Activated CD4-positive, alpha-beta T cell treated with anti-CD3 and anti-CD28 coated beads for 36 hours (primary cell): ENCODE data around the gene SKOR2. TPM values are rescaled to one million over a fixed set of nuclear protein-coding genes. Genes with fewer than 3 reads are reported as not detected.

ENCODE experiments used
- ATAC-seq: fragments of 200-7000 bp; cut with Tn5 transposase; one replicate; pipeline ENCODE4 v1.10.0; 2021; ENCODE audit warnings: mild to moderate bottlenecking, moderate library complexity
- CTCF ChIA-PET: fragments of 350-600 bp; sonication (Branson Sonifier 250); formaldehyde crosslinking; loops from one replicate; lab custom pipeline; 2021; ENCODE audit warnings: antibody characterized with exemption; lab: Charles Lee
- POLR2A ChIA-PET: fragments of 350-600 bp; sonication (Branson Sonifier 250); formaldehyde crosslinking; loops from one replicate; lab custom pipeline; 2021; ENCODE audit warnings: antibody characterized with exemption, inconsistent platforms; lab: Charles Lee
- DNase-seq: peaks from one replicate; pipeline ENCODE4 v3.0.0-alpha.2; 2020
- H3K27ac Mint-ChIP-seq: one replicate; pipeline ENCODE4 v1.8.0; 2021; ENCODE audit warnings: mixed read lengths
- H3K27me3 Mint-ChIP-seq: one replicate; pipeline ENCODE4 v1.8.0; 2021; ENCODE audit warnings: mixed read lengths
- H3K36me3 Mint-ChIP-seq: one replicate; pipeline ENCODE4 v1.8.0; 2021; ENCODE audit warnings: low read depth, mixed read lengths
- H3K4me1 Mint-ChIP-seq: one replicate; pipeline ENCODE4 v1.8.0; 2021; ENCODE audit warnings: mixed read lengths
- H3K4me3 Mint-ChIP-seq: one replicate; pipeline ENCODE4 v1.8.0; 2021; ENCODE audit warnings: mild to moderate bottlenecking, moderate library complexity, mixed read lengths
- H3K9me3 Mint-ChIP-seq: one replicate; pipeline ENCODE4 v1.8.0; 2021; ENCODE audit warnings: low read depth, mixed read lengths
- intact Hi-C, 2 experiments: fragments of 100-400 bp; cut with DNase I in 1 of 2; cut with micrococcal nuclease in 1 of 2; formaldehyde crosslinking; loops; one replicate each; pipeline versions ENCODE4 v1.14.2 to v1.15.1; 2022 to 2024; cut with DNase I, micrococcal nuclease
- total RNA-seq, 2 experiments: library from RNA; stranded (reverse); gene quantifications; one replicate each; pipeline ENCODE4 v1.2.3, GENCODE V29; 2021

The SKOR2 gene, protein sequence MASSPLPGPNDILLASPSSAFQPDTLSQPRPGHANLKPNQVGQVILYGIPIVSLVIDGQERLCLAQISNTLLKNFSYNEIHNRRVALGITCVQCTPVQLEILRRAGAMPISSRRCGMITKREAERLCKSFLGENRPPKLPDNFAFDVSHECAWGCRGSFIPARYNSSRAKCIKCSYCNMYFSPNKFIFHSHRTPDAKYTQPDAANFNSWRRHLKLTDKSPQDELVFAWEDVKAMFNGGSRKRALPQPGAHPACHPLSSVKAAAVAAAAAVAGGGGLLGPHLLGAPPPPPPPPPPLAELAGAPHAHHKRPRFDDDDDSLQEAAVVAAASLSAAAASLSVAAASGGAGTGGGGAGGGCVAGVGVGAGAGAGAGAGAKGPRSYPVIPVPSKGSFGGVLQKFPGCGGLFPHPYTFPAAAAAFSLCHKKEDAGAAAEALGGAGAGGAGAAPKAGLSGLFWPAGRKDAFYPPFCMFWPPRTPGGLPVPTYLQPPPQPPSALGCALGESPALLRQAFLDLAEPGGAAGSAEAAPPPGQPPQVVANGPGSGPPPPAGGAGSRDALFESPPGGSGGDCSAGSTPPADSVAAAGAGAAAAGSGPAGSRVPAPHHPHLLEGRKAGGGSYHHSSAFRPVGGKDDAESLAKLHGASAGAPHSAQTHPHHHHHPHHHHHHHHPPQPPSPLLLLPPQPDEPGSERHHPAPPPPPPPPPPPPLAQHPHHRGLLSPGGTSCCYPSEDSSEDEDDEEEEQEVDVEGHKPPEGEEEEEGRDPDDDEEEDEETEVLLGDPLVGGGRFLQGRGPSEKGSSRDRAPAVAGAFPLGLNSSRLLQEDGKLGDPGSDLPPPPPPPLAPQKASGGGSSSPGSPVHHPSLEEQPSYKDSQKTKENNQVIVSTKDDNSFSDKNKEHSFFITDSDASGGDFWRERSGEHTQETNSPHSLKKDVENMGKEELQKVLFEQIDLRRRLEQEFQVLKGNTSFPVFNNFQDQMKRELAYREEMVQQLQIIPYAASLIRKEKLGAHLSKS
- under 1 TPM; 0.14 to 0.21 TPM for total RNA-seq

DNA sequence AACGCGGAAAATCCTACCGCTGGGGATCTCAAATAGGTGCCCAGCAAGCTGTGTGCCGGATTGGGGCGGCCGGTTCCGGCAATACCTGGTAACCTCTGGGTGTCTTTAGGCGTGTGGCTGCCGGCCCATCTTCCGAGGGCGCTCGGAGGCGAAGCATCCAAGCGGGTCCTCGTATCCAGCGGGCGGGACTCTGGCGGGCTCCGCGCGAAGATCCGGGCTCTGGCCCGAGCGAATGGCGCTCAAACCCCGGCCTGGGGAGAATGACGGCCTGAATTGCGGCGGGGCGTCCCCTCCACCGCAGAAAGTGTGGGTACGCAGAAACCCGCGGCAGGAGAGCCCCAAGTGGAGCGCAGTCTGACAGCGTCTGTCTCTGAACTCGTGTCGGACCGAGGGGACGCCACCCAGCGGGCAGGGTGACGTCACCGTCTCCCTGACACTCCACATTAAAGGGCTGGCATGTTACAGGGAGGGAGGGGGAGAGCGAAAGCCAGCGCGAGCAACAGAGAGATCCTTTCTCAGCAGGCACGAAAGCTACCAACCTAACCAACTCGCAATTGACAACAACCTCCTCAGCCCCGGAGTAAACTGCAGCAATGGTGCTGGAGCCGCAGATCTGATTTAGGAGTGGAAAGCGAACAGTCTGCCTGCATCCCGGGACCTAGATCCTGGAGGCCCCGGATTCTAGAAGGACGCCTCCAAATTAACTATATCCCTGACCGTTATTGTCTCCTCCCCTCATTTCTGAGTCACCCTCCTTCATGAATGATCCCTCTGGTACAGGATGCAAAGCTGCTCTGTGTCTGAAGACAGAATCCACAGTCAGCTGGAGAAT lies at the start of gene SKOR2:
Gene SKOR2, minus strand, starts transcription at position 372 of the 832 bp plus-strand sequence. CDS start 2,477 bp downstream, outside the sequence.
- peak; percentile 72 for ATAC-seq
- peaks cover 6% of the 10 kb centered on the region for H3K36me3 Mint-ChIP-seq
- POLR2A ChIA-PET: no interaction called here
- no peak within 1 kb of the TSS for H3K4me3 Mint-ChIP-seq
- H3K27me3 Mint-ChIP-seq: peaks cover 68% of the 10 kb centered on the region
- intact Hi-C loops: loop anchor here in 1 of 2 experiments (5.0 kb wide), 1 partner anchor 494 kb away; the partner anchor contains the start of gene ST8SIA5
- CTCF ChIA-PET: no interaction called here
- peak; percentile 68 for DNase-seq
- H3K9me3 Mint-ChIP-seq: peaks cover 2% of the 10 kb centered on the region
- no peak within 1 kb of the TSS for H3K27ac Mint-ChIP-seq
- H3K4me1 Mint-ChIP-seq: peaks cover 10% of the 10 kb centered on the region

DNA sequence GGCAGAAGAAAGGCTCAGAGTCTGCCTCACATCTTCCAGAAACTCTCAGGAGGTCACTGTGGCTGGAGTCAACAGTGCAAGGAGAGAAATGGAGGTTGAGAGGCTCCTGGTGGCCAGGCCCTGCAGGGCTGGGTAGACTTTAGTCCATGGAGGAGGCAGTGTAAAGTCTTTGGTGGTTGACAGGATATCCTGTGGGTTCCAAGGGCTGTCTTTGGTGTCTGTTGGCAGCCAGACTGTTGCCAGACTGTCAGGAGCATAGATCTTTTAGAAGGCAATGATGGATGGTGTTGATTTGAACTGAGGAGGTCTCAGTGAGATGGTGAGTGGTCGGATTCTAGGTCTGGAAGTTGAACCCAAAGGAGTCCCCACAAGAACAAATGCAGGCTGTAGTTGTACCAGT lies 45.0 kb upstream of the SKOR2 start:
- CTCF ChIA-PET: no interaction called here
- H3K27ac Mint-ChIP-seq: no peak overlapping the region
- peaks cover 9% of the 10 kb centered on the region for H3K27me3 Mint-ChIP-seq
- H3K9me3 Mint-ChIP-seq: no peaks in the 10 kb centered on the region
- DNase-seq: no peak
- intact Hi-C loops: no loop called here
- no peaks in the 10 kb centered on the region for H3K4me1 Mint-ChIP-seq
- no peak for ATAC-seq
- H3K36me3 Mint-ChIP-seq: no peaks in the 10 kb centered on the region
- no peak overlapping the region for H3K4me3 Mint-ChIP-seq
- POLR2A ChIA-PET: no interaction called here

DNA sequence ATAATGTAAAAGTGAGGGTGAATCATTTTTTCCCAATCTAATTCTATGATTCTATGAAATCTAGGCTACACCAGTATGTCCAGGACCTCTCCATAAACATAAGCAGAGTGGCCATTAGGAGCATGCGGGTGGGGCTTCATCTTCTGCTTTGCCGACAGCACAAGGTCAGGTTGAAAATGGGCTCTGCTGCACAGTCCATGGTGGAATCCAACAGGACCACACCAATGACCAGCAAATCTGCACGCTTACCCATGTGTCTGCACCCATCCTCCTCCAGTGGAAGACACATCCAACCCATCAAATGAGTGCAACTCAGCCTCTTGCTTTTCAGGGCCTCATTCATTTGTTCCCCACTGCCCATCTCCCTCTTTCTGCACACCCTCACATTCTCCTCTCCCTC lies 43.3 kb upstream of the SKOR2 start:
- intact Hi-C loops: no loop called here
- Mint-ChIP-seq H3K4me1 (no peaks in the 10 kb centered on the region), H3K9me3 (no peaks in the 10 kb centered on the region), H3K27me3 (peaks cover 16% of the 10 kb centered on the region), H3K27ac (no peak overlapping the region), H3K36me3 (no peaks in the 10 kb centered on the region), H3K4me3 (no peak overlapping the region)
- ChIA-PET POLR2A (no interaction called here), CTCF (no interaction called here)
- DNase-seq: no peak
- no peak for ATAC-seq

DNA sequence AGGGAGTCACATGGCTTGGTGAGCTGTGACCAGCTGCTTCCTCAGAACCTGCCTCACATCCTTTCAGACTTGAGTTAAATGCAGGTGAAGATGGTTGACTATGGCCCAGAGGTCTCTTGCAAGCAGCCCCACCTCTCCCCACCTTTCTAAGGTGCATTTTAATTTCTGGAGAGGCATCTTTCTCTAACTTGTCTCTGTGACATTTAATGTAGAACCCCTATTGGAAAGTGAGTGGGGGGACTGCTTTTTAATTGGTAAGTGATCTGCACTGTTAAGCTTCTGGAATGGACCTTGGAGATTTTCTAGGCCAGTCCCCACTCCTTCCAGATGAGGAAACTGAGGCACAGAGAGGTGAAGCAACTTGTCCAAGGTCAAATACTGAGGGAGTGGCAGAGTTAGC lies 37.3 kb upstream of the SKOR2 start:
- Mint-ChIP-seq H3K4me1 (no peaks in the 10 kb centered on the region), H3K9me3 (no peaks in the 10 kb centered on the region), H3K36me3 (no peaks in the 10 kb centered on the region), H3K27ac (no peak overlapping the region), H3K4me3 (no peak overlapping the region), H3K27me3 (peaks cover 25% of the 10 kb centered on the region)
- ATAC-seq (no peak), DNase-seq (no peak)
- intact Hi-C loops: no loop called here
- CTCF ChIA-PET: no interaction called here
- POLR2A ChIA-PET: no interaction called here

DNA sequence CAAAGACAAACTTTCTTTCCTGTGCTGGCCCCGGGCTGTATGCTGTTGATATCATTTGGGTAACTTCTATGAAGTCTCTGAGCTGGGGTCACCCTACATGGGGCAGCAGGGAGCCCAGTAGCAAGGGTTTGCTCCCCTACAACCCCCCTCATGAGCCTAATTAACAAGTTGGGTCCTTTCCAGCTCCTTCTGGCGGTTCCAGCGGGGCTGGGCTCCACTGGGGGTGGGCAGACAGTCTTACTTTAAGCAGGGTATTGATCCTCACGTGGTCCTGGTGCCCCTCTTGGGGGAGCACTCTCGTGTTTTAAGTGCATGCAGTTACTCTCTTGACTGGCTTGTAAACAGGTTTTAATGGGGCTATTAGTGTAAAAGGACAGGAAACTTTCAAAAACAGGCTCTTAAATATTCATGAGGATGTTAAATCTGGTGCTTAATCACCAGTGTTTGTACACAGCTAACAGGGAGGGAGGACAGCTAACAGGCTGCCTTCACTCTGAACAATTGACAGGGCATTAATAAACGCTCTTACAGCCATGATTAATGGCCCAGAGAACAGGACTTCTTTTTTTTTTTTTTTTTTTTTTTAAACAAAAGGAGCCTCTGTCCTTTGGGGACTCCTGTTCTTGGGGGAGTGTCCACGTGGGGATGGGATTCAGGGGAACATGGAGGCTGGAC lies 36.6 kb upstream of the SKOR2 start:
- H3K27ac Mint-ChIP-seq: no peak overlapping the region
- no peaks in the 10 kb centered on the region for H3K9me3 Mint-ChIP-seq
- DNase-seq (no peak), ATAC-seq (no peak)
- no peak overlapping the region for H3K4me3 Mint-ChIP-seq
- intact Hi-C loops: no loop called here
- peaks cover 29% of the 10 kb centered on the region for H3K27me3 Mint-ChIP-seq
- POLR2A ChIA-PET: no interaction called here
- CTCF ChIA-PET: no interaction called here
- no peaks in the 10 kb centered on the region for H3K4me1 Mint-ChIP-seq
- no peaks in the 10 kb centered on the region for H3K36me3 Mint-ChIP-seq

DNA sequence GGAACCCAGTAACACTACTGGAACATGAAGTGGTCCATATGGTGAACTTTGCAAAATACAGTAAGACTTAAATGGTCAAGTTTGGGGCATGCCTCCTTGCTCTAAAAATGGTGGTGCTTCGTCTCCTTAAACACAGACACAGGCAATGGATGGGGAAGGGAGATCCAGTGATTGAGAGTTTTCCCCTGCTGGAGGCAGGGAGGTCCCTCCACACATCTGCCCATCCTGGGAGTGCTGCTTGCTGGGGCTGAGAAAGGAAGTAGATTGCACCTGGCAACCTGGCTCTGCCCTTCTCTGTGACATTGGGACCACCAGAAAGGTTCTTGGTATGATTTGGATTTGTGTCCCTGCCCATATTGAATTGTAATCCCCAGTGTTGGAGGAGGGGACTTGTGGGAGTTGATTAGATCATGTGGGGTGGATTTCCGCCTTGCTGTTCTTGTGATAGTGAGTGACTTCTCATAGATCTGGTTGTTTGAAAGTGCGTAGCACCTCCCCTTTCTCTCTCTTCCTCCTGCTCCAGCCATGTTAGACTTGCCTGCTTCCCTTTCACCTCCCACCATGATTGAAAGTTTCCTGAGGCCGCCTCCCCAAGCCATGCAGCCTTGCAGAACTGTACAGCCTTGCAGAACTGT lies 35.4 kb upstream of the SKOR2 start:
- intact Hi-C loops: no loop called here
- Mint-ChIP-seq H3K27ac (no peak overlapping the region), H3K4me1 (no peaks in the 10 kb centered on the region), H3K36me3 (no peaks in the 10 kb centered on the region), H3K27me3 (peaks cover 25% of the 10 kb centered on the region), H3K4me3 (no peak overlapping the region), H3K9me3 (no peaks in the 10 kb centered on the region)
- ATAC-seq (no peak), DNase-seq (no peak)
- CTCF ChIA-PET: no interaction called here
- POLR2A ChIA-PET: no interaction called here

DNA sequence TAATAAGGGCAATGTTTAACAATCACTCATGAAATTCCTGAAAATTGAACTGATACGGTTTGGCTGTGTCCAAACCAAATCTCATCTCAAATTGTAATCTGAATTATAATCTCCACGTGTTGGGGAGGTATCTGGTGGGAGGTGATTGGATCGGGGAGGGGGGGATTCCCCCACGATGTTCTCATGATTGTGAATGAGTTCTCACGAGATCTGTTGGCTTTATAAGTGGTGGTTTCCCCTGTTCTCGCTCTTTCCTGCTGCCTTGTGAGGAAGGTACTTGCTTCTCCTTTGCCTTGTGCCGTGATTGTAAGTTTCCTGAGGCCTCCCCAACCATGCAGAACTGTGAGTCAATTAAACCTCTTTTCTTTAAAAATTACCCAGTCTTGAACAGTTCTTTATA lies 34.0 kb upstream of the SKOR2 start:
- CTCF ChIA-PET: no interaction called here
- ATAC-seq: no peak
- no peak overlapping the region for H3K27ac Mint-ChIP-seq
- H3K9me3 Mint-ChIP-seq: no peaks in the 10 kb centered on the region
- no peak for DNase-seq
- no peaks in the 10 kb centered on the region for H3K4me1 Mint-ChIP-seq
- POLR2A ChIA-PET: no interaction called here
- H3K4me3 Mint-ChIP-seq: no peak overlapping the region
- no peaks in the 10 kb centered on the region for H3K36me3 Mint-ChIP-seq
- H3K27me3 Mint-ChIP-seq: peaks cover 21% of the 10 kb centered on the region
- intact Hi-C loops: no loop called here

DNA sequence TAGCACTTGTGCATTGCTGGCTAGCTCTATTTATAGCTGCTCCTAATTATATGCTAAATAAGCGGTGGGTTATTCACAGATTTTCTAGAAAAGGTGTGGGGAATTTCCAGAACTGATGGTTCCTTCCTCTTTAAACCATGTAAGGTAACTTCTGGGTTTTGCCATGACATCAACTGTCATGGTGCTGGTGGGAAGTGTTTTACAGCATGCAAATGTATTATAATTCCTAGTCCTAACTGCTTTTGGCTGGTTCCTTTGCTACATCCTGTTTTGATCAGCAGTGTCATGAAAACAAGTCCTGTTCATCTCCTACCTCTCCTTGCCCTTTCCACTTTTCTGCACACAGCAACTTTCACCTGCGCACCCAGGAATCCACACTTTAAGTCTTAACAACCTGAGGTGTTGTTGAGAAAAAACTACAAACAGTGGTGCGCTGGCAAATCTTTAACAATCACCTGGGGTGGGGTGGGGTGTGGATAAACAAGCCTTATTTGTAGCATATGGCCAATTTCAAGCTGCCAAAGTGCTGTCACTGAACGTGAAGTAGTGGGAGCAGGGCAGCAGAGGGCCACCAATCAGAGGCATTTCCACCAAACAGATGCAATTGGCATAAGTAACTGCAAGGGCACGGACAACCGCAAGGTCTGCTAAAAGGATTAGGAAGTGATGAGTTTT lies 33.4 kb upstream of the SKOR2 start:
- no peak for DNase-seq
- ChIA-PET CTCF (no interaction called here), POLR2A (no interaction called here)
- Mint-ChIP-seq H3K4me3 (no peak overlapping the region), H3K36me3 (no peaks in the 10 kb centered on the region), H3K4me1 (no peaks in the 10 kb centered on the region), H3K27ac (no peak overlapping the region), H3K9me3 (no peaks in the 10 kb centered on the region), H3K27me3 (peaks cover 21% of the 10 kb centered on the region)
- intact Hi-C loops: no loop called here
- peak; percentile 44 for ATAC-seq

DNA sequence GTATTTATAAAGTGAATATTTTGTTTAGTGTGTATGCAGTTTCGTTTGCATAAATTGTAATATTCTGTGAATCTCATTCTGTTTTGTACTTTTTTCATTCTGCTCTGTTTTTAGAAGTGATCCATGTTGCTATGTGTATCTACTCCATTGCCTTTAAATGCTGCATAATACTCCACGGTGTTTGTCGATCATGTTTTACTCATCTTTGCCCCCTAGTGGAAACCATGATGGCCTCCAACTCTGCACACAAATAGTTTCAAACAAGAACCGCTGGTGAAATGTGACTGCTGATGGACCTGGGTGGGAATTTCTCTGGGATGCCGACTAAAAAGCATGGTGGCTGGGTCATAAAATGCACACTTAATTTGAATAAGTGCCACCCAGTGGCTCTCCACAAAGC lies 32.0 kb upstream of the SKOR2 start:
- CTCF ChIA-PET: interaction anchor here (0.7 kb wide), 1 partner anchor 73 kb away, joined by 3 read pairs; no protein-coding TSS in a partner anchor
- Mint-ChIP-seq H3K4me1 (no peaks in the 10 kb centered on the region), H3K27ac (no peak overlapping the region), H3K27me3 (peaks cover 21% of the 10 kb centered on the region), H3K36me3 (no peaks in the 10 kb centered on the region), H3K9me3 (no peaks in the 10 kb centered on the region), H3K4me3 (no peak overlapping the region)
- intact Hi-C loops: no loop called here
- peak; percentile 36 for ATAC-seq
- POLR2A ChIA-PET: no interaction called here
- no peak for DNase-seq

DNA sequence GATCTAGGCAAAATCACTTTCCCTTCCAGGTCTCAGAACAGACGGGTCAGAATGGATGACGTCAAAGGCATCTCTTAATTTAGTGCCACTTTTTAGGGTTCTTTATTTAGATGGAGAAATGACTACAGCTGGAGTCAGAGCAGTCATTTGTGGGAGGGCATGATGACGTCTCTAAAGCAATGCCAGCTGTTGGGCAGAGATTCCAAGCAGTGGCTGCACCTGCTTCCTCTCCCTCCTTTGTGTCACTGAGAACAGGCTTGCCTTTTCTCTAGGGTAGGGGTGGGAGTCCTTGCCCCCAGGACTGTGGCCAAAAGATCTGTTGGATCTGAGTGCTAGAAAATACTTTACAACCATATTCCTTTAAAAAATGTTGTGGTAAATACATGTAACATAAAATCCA lies 28.7 kb upstream of the SKOR2 start:
- Mint-ChIP-seq H3K36me3 (no peaks in the 10 kb centered on the region), H3K4me1 (no peaks in the 10 kb centered on the region), H3K4me3 (no peak overlapping the region), H3K9me3 (peaks cover 4% of the 10 kb centered on the region), H3K27ac (no peak overlapping the region), H3K27me3 (peaks cover 23% of the 10 kb centered on the region)
- DNase-seq (no peak), ATAC-seq (no peak)
- CTCF ChIA-PET: no interaction called here
- intact Hi-C loops: no loop called here
- POLR2A ChIA-PET: no interaction called here
